ENCODE results near the gene SALL1. TPM values are rescaled to one million over a fixed set of nuclear protein-coding genes. Genes with fewer than 3 reads are reported as not detected.

The SALL1 gene
- total and polyA plus RNA-seq, 2 of the 8 experiments (the other 6 are each of a cell fraction or from before 2014, with no cell fraction given) = 33.7 to 56.8 TPM

- peak in 1 of 2 experiments; percentile 41 for DNase-seq (ENCODE audit: low read depth in 1 of 2, low spot score in 2 of 2)
- no peak overlapping the region for H3K9ac ChIP-seq (replicated peaks in 1 of 4; ENCODE audit: extremely low read depth in 1 of 4, low read depth in 3 of 4, low read length in 3 of 4)
- H3K9me3 ChIP-seq (ENCODE audit: insufficient read depth in 2 of 2, low read depth in 1 of 2, low read length in 1 of 2) = no peaks in the 10 kb centered on the region
- H3K27me3 ChIP-seq (replicated peaks in 1 of 4; ENCODE audit: control insufficient read depth in 3 of 4, extremely low read depth in 1 of 4, insufficient read depth in 3 of 4, low read length in 3 of 4) = no peaks in the 10 kb centered on the region; a peak in 1 of 7 replicates
- no peaks in the 10 kb centered on the region for H3K79me2 ChIP-seq (ENCODE audit: control insufficient read depth in 1 of 2, insufficient read depth in 2 of 2, low read length in 2 of 2)
- H3K56ac ChIP-seq (replicated peaks; ENCODE audit: insufficient read length, low read depth, low read length) = no peak overlapping the region
- H3K36me3 ChIP-seq (ENCODE audit: control insufficient read depth in 2 of 4, insufficient read depth in 4 of 4, low read length in 3 of 4) = no peaks in the 10 kb centered on the region
- no peak overlapping the region for H3K18ac ChIP-seq (ENCODE audit: extremely low read depth, low read length)
- no peak overlapping the region for H3K4me3 ChIP-seq (ENCODE audit: extremely low read depth in 1 of 4, insufficient read depth in 2 of 4, low read depth in 3 of 4, low read length in 4 of 4)
- H3K23ac ChIP-seq (ENCODE audit: insufficient read length) = no peak overlapping the region
- no peak overlapping the region for H2BK120ac ChIP-seq (replicated peaks; ENCODE audit: low read depth, low read length)
- H3K4ac ChIP-seq (replicated peaks; ENCODE audit: insufficient read length, low read depth, low read length) = no peak overlapping the region
- H4K5ac ChIP-seq (ENCODE audit: insufficient read length, low read depth, low read length) = no peak overlapping the region
- H2BK20ac ChIP-seq (ENCODE audit: low read length) = no peak overlapping the region
- no peak overlapping the region for H2AFZ ChIP-seq (ENCODE audit: low read length)
- H3K4me1 ChIP-seq (replicated peaks in 1 of 4; ENCODE audit: control insufficient read depth in 3 of 4, insufficient read depth in 4 of 4, low read length in 3 of 4) = peaks cover 3 to 15% (median 10%) of the 10 kb centered on the region in 4 experiments
- H3K23me2 ChIP-seq (ENCODE audit: low read depth, low read length) = no peaks in the 10 kb centered on the region; the same call in 1 of the 2 replicates
- H4K8ac ChIP-seq (ENCODE audit: extremely low read depth, insufficient read depth, low read length) = no peak overlapping the region
- FAIRE-seq = no peak
- H2BK5ac ChIP-seq (ENCODE audit: low read depth, low read length) = 0 out of 2 replicates have a peak overlapping the region, but pooled peaks have one; percentile 55
- 0 out of 2 replicates have a peak overlapping the region, but pooled peaks have one; percentile 89 for H2BK15ac ChIP-seq (ENCODE audit: low read length)
- H4K20me1 ChIP-seq (replicated peaks in 1 of 2; ENCODE audit: control insufficient read depth in 1 of 2, insufficient read depth in 2 of 2, low read length in 2 of 2) = no peaks in the 10 kb centered on the region
- H3K27ac ChIP-seq (ENCODE audit: low read depth, low read length) = no peak overlapping the region
- H3K79me1 ChIP-seq (ENCODE audit: low read depth, low read length) = no peaks in the 10 kb centered on the region
- POLR2A ChIA-PET (ENCODE audit: partially characterized antibody) = no interaction called here
- H3K4me2 ChIP-seq (ENCODE audit: insufficient read depth in 1 of 2, low read depth in 2 of 2, low read length in 2 of 2) = no peak overlapping the region
- no peak overlapping the region for H4K91ac ChIP-seq (replicated peaks; ENCODE audit: insufficient read length, low read length)
- 95% methylated on average over 3 of the region's 3 CpGs; no CpG with 5 or more reads in 1 of the 2 experiments for WGBS, 2 experiments (ENCODE audit: extremely low coverage in 1 of 2, insufficient coverage in 1 of 2, insufficient read length in 1 of 2, insufficient replicate concordance in 2 of 2, low coverage in 1 of 2, low lambda C conversion rate in 2 of 2, missing lambda C conversion rate in 1 of 2)
- CTCF ChIA-PET (ENCODE audit: partially characterized antibody) = interaction anchor here (0.6 to 1.5 kb wide), 8 partner anchors 8 to 452 kb away, joined by 3 to 4 read pairs (median 3); no protein-coding TSS in a partner anchor
- no peak overlapping the region for H2AK5ac ChIP-seq (ENCODE audit: low read depth, low read length)
- H2BK12ac ChIP-seq (ENCODE audit: low read depth, low read length) = no peak overlapping the region
- no peak overlapping the region for H3K14ac ChIP-seq (ENCODE audit: insufficient read length)
- TF ChIP-seq NRF1 (IDR thresholded peaks at IDR 0.05; ENCODE audit: low read depth, low read length) (no peak), SP1 (IDR thresholded peaks at IDR 0.05; ENCODE audit: low read depth, low read length) (no peak), MAFK (IDR thresholded peaks at IDR 0.05; ENCODE audit: low read depth, low read length) (no peak), SAP30 (IDR thresholded peaks at IDR 0.05; ENCODE audit: insufficient read depth, insufficient replicate concordance, low read length) (no peak), RAD21 (IDR thresholded peaks at IDR 0.05 in 1 of 2, conservative IDR thresholded peaks at IDR 0.05 in 1 of 2; ENCODE audit: low read depth in 2 of 2, low read length in 2 of 2) (peak in 1 of 2 experiments; percentile 37; a peak in 3 of 4 replicates)
These were observed 26.2 kb downstream of the SALL1 start for GRCh38 chr16:51124896-51125295.

Measured in H1 (cell line).